ENCODE results near the gene CD83. TPM values are rescaled to one million over a fixed set of nuclear protein-coding genes. Genes with fewer than 3 reads are reported as not detected.
A peak's percentile ranks its signal among the peaks of the same experiment; 100 is the strongest.

The CD83 gene
- total and polyA plus RNA-seq, 9 of the 15 experiments (the other 6 are each of a cell fraction or from before 2014, with no cell fraction given) = 2.5 to 4.1 (median 3.4) TPM

DNA sequence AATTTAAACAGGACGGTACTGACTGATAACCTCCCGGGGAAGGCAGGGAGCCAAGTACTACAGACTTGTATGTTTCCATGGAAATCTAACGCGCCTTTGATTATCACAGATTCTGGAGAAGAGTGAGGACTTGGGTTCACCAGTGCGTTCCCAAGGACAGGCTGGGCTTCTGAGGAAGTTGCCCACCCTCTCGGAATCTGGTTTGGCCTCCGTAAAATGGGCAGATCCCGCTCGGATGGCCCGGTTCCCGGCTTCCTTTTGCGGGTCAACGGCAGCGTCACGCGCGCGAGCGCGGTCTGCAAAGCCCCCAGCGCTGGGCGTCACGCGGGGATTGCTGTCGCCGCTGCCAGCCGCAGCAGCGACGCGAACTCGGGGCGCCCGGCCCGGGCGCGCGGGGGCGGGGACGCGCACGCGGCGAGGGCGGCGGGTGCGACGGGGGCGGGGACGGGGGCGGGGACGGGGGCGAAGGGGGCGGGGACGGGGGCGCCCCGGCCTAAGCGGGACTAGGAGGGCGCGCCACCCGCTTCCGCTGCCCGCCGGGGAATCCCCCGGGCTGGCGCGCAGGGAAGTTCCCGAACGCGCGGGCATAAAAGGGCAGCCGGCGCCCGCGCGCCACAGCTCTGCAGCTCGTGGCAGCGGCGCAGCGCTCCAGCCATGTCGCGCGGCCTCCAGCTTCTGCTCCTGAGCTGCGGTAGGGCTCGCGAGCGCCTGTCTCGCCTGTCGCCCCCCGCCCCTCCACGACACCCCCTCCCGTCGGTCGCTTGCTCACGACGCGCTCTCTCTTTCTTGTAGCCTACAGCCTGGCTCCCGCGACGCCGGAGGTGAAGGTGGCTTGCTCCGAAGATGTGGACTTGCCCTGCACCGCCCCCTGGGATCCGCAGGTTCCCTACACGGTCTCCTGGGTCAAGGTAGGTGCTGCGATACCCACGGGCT lies at the start of gene CD83 (continued):
- TF ChIP-seq, protein P1, sequence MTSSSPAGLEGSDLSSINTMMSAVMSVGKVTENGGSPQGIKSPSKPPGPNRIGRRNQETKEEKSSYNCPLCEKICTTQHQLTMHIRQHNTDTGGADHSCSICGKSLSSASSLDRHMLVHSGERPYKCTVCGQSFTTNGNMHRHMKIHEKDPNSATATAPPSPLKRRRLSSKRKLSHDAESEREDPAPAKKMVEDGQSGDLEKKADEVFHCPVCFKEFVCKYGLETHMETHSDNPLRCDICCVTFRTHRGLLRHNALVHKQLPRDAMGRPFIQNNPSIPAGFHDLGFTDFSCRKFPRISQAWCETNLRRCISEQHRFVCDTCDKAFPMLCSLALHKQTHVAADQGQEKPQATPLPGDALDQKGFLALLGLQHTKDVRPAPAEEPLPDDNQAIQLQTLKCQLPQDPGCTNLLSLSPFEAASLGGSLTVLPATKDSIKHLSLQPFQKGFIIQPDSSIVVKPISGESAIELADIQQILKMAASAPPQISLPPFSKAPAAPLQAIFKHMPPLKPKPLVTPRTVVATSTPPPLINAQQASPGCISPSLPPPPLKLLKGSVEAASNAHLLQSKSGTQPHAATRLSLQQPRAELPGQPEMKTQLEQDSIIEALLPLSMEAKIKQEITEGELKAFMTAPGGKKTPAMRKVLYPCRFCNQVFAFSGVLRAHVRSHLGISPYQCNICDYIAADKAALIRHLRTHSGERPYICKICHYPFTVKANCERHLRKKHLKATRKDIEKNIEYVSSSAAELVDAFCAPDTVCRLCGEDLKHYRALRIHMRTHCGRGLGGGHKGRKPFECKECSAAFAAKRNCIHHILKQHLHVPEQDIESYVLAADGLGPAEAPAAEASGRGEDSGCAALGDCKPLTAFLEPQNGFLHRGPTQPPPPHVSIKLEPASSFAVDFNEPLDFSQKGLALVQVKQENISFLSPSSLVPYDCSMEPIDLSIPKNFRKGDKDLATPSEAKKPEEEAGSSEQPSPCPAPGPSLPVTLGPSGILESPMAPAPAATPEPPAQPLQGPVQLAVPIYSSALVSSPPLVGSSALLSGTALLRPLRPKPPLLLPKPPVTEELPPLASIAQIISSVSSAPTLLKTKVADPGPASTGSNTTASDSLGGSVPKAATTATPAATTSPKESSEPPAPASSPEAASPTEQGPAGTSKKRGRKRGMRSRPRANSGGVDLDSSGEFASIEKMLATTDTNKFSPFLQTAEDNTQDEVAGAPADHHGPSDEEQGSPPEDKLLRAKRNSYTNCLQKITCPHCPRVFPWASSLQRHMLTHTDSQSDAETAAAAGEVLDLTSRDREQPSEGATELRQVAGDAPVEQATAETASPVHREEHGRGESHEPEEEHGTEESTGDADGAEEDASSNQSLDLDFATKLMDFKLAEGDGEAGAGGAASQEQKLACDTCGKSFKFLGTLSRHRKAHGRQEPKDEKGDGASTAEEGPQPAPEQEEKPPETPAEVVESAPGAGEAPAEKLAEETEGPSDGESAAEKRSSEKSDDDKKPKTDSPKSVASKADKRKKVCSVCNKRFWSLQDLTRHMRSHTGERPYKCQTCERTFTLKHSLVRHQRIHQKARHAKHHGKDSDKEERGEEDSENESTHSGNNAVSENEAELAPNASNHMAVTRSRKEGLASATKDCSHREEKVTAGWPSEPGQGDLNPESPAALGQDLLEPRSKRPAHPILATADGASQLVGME (CRISPR knock-in tag; IDR thresholded peaks at IDR 0.05) = 0 out of 2 replicates have a peak, but pooled peaks have one; percentile 28
- TF ChIP-seq, protein P2, sequence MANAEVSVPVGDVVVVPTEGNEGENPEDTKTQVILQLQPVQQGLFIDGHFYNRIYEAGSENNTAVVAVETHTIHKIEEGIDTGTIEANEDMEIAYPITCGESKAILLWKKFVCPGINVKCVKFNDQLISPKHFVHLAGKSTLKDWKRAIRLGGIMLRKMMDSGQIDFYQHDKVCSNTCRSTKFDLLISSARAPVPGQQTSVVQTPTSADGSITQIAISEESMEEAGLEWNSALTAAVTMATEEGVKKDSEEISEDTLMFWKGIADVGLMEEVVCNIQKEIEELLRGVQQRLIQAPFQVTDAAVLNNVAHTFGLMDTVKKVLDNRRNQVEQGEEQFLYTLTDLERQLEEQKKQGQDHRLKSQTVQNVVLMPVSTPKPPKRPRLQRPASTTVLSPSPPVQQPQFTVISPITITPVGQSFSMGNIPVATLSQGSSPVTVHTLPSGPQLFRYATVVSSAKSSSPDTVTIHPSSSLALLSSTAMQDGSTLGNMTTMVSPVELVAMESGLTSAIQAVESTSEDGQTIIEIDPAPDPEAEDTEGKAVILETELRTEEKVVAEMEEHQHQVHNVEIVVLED (CRISPR knock-in tag; IDR thresholded peaks at IDR 0.05) = peak; percentile 52; the same call in 1 of the 2 replicates
- TF ChIP-seq RBM25 (IDR thresholded peaks at IDR 0.05; ENCODE audit: low read depth, low read length, severe bottlenecking) (peak; percentile 47), MYC (IDR thresholded peaks at IDR 0.05; ENCODE audit: low read depth, low read length) (peak; percentile 49; the same call in 1 of the 2 replicates), MYC (CRISPR knock-in tag; IDR thresholded peaks at IDR 0.05; ENCODE audit: borderline replicate concordance, low read depth) (no peak), SIN3A (IDR thresholded peaks at IDR 0.05; ENCODE audit: borderline replicate concordance in 2 of 2, control insufficient read depth in 1 of 2, low read depth in 2 of 2, low read length in 2 of 2) (peak in 1 of 2 experiments; percentile 35; a peak in 2 of 4 replicates)
- TF ChIP-seq, protein P3, sequence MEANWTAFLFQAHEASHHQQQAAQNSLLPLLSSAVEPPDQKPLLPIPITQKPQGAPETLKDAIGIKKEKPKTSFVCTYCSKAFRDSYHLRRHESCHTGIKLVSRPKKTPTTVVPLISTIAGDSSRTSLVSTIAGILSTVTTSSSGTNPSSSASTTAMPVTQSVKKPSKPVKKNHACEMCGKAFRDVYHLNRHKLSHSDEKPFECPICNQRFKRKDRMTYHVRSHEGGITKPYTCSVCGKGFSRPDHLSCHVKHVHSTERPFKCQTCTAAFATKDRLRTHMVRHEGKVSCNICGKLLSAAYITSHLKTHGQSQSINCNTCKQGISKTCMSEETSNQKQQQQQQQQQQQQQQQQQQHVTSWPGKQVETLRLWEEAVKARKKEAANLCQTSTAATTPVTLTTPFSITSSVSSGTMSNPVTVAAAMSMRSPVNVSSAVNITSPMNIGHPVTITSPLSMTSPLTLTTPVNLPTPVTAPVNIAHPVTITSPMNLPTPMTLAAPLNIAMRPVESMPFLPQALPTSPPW (CRISPR knock-in tag; IDR thresholded peaks at IDR 0.05) = peak; percentile 86

Measured in K562 (cell line).